Activated T-cell treated with anti-CD3 and anti-CD28 coated beads, Interleukin-2, amount 50 U/mL, for 4 hours (primary cell): ENCODE results near the gene HSF5. TPM values are rescaled to one million over a fixed set of nuclear protein-coding genes. Genes with fewer than 3 reads are reported as not detected.
A peak's percentile ranks its signal among the peaks of the same experiment; 100 is the strongest.
"Not testable (repeated sequence)": the region's sequence is repeated elsewhere in the genome, so short reads cannot be mapped to it uniquely, and the experiment has no call there.

Experiments used
- ATAC-seq, 2 donors: fragments of 200-7000 bp; cut with Tn5 transposase; one replicate each; pipeline ENCODE4 v1.10.0; 2021
- DNase-seq: peaks from one replicate; pipeline ENCODE4 v3.0.0-alpha.2; 2020
- H3K27me3 Mint-ChIP-seq: one replicate; pipeline ENCODE4 v1.8.0; 2021; ENCODE audit warnings: low read depth, mixed read lengths
- H3K36me3 Mint-ChIP-seq: one replicate; pipeline ENCODE4 v1.8.0; 2022; ENCODE audit warnings: mixed read lengths; ENCODE audit not compliant: insufficient read depth
- H3K4me1 Mint-ChIP-seq: one replicate; pipeline ENCODE4 v1.8.0; 2021; ENCODE audit warnings: low read depth, mixed read lengths
- H3K4me3 Mint-ChIP-seq: one replicate; pipeline ENCODE4 v1.8.0; 2021; ENCODE audit warnings: mild to moderate bottlenecking, moderate library complexity, mixed read lengths
- H3K9me3 Mint-ChIP-seq: one replicate; pipeline ENCODE4 v1.8.0; 2021; ENCODE audit warnings: mixed read lengths
- total RNA-seq, 3 donors: library from RNA; stranded (reverse); gene quantifications; one replicate each; pipeline ENCODE4 v1.2.1, GENCODE V29; 2021

Gene HSF5
- total RNA-seq, 3 donors from 2014 or later, result 4.4 to 5.1 (median 5.0) TPM

DNA sequence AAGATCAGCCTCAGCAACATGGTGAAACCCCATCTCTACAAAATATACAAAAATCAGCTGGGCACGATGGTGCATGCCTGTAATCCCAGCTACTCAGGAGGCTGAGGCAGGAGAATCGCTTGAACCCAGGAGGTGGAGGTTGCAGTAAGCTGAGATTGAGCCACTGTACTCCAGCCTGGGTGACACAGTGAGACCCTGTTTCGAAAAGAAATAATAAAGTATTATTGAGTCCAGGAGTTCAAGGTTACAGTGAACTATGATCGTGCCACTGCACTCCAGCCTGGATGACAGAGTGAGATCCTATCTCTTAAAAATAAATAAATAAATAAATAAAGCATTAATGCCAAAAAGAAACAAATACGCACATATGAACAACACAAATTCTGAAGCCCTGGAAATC lies 6.4 kb downstream of the HSF5 start:
- DNase-seq, H3K9me3 Mint-ChIP-seq, ATAC-seq, H3K36me3 Mint-ChIP-seq, H3K4me1 Mint-ChIP-seq, H3K4me3 Mint-ChIP-seq, H3K27me3 Mint-ChIP-seq: not testable (repeated sequence)

DNA sequence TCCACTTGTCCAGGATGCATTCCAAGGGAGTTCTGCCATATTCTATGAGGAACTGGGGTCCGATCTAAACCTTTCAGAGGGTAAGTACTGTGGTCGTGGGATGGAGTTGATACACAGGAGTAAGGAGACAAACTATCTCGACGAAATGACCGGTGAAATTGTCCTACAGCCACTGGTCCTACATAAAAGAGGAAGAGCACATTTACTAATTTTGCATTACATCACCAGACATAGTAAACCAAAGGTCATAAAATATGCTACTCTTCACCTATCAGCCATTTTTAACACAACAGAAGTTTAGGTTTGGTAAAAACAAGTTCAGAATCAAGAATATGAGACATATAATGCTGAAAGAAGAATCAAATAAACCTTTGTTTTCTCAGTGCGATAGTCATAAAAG lies 8.1 kb downstream of the HSF5 start:
- peaks cover 4% of the 10 kb centered on the region for H3K4me1 Mint-ChIP-seq
- H3K36me3 Mint-ChIP-seq, result peaks cover 12% of the 10 kb centered on the region
- no peak for ATAC-seq
- H3K9me3 Mint-ChIP-seq, result no peaks in the 10 kb centered on the region
- no peak for DNase-seq
- H3K27me3 Mint-ChIP-seq, result no peaks in the 10 kb centered on the region
- no peak overlapping the region for H3K4me3 Mint-ChIP-seq

DNA sequence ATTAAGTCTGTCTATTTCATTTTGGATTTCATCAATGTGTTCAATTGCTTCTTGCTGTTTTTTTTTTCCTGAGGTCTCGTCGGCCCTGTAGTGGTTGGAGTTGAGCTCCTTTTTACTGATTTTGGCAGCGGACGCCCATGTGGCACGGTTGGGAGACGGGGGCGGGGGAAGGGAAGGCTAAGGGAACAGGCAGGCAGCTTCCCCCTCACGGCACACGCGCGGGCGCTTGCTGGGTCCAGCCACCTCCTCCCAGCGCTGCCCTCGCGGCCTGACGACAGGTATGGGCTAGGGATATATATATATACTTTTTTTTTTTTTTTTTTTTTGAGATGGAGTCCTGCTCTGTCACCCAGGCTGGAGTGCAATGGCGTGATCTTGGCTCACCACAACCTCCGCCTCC lies 11.4 kb downstream of the HSF5 start:
- DNase-seq, result no peak
- no peak overlapping the region for H3K4me3 Mint-ChIP-seq
- H3K27me3 Mint-ChIP-seq, result no peaks in the 10 kb centered on the region
- peaks cover 12% of the 10 kb centered on the region for H3K36me3 Mint-ChIP-seq
- peaks cover 2% of the 10 kb centered on the region for H3K4me1 Mint-ChIP-seq
- no peak for ATAC-seq
- H3K9me3 Mint-ChIP-seq, result no peaks in the 10 kb centered on the region

DNA sequence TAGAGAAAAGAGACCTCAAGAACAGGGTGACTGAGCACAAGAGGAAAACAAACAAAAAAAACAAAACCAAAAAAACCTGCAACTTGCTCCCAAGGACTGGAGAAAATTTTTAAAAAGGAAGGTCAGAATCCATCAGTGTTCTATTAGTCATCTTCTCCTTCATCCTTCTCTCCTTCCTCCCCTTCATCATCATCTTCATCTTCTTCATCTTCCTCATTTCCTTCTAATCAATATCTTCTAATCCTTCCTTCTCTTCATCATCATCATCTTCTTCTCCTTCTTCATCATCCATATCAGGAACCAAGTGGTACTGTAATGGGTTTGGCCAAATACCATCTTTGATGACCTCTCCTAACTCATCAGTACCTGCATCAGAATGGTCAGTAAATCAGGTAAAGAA lies 12.2 kb downstream of the HSF5 start:
- Mint-ChIP-seq H3K27me3 (no peaks in the 10 kb centered on the region), H3K9me3 (no peaks in the 10 kb centered on the region), H3K4me3 (no peak overlapping the region), H3K36me3 (peaks cover 12% of the 10 kb centered on the region), H3K4me1 (peaks cover 2% of the 10 kb centered on the region)
- ATAC-seq (no peak), DNase-seq (no peak)

DNA sequence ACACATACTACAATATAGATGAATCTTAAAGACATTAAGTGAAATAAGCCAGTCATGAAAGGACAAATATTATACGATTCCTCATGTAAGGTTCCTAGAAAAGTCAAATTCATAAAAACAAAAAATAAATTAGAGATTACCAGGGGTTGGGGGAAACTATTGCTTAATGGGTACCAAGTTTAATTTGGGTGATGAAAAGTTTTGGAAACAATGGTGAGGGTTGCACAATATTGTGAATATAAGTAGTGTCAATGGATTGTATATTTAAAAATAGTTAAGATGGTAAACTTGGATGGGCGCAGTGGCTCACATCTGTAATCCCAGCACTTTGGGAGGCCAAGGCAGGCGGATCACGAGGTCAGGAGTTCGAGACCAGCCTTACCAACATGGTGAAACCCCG lies 17.9 kb downstream of the HSF5 start:
- Mint-ChIP-seq H3K27me3 (no peaks in the 10 kb centered on the region), H3K36me3 (no peaks in the 10 kb centered on the region), H3K4me1 (peaks cover 2% of the 10 kb centered on the region), H3K4me3 (no peak overlapping the region), H3K9me3 (no peaks in the 10 kb centered on the region)
- DNase-seq (no peak), ATAC-seq (no peak)

DNA sequence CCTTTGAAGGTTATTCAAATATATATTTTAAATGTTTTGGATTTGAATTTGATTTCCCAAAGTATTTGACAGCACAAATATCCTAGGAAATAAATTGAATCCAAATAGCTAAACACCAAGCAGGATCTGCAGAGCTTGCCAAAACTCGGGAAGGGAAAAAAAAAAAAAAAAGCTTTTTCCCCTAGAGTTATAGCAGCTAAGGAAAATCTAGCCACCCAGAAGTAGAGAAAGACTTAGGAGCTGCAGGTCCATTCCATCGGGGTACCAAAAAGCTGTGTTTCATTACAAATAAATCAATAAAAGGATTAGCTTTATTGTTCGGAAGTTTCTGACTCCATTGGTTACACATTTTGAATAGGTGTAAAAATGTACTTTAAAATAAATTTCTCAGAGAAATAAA lies 19.3 kb downstream of the HSF5 start:
- DNase-seq, result no peak
- Mint-ChIP-seq H3K4me3 (no peak overlapping the region), H3K36me3 (no peaks in the 10 kb centered on the region), H3K9me3 (no peaks in the 10 kb centered on the region), H3K4me1 (peaks cover 2% of the 10 kb centered on the region), H3K27me3 (no peaks in the 10 kb centered on the region)
- no peak for ATAC-seq

DNA sequence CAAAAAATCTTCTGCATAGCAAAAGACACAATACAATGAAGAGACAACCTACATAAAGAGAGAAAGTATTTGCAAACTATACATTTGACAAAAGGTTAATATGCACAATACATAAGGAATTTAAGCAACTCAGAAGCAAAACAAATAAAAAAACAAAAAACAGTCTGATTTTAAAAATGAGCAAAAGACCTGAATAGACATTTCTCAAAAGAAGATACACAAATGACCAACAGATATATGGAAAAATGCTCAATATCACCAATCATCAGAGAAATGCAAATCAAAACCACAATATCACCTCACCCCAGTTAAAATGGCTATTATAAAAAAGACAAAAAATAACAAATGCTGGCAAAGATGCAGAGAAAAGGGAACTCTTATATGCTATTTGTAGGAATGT lies 32.7 kb downstream of the HSF5 start:
- Mint-ChIP-seq H3K4me3 (no peak overlapping the region), H3K9me3 (no peaks in the 10 kb centered on the region), H3K36me3 (peaks cover 10% of the 10 kb centered on the region), H3K27me3 (no peaks in the 10 kb centered on the region), H3K4me1 (no peaks in the 10 kb centered on the region)
- ATAC-seq (no peak), DNase-seq (no peak)

DNA sequence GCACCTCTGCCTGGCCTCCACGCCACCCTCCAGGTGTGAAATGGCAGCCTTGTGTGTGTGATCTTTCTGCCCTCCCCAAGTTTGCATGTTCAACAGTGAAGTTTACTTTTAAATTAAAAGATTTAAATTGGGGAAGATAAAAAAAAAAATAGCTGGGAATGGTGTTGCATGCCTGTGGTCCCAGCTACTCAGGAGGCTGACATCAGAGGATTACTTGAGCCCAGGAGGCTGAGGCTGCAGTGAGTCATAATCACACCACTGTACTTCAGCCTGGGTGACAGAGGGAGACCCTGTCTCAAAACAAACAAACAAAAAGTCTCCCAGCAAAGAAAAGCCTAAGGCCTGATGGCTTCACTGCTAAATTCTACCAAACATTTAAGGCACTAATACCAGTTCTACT lies 35.5 kb downstream of the HSF5 start:
- ATAC-seq, result no peak
- Mint-ChIP-seq H3K4me3 (no peak overlapping the region), H3K9me3 (no peaks in the 10 kb centered on the region), H3K27me3 (no peaks in the 10 kb centered on the region), H3K36me3 (peaks cover 12% of the 10 kb centered on the region), H3K4me1 (no peaks in the 10 kb centered on the region)
- no peak for DNase-seq

DNA sequence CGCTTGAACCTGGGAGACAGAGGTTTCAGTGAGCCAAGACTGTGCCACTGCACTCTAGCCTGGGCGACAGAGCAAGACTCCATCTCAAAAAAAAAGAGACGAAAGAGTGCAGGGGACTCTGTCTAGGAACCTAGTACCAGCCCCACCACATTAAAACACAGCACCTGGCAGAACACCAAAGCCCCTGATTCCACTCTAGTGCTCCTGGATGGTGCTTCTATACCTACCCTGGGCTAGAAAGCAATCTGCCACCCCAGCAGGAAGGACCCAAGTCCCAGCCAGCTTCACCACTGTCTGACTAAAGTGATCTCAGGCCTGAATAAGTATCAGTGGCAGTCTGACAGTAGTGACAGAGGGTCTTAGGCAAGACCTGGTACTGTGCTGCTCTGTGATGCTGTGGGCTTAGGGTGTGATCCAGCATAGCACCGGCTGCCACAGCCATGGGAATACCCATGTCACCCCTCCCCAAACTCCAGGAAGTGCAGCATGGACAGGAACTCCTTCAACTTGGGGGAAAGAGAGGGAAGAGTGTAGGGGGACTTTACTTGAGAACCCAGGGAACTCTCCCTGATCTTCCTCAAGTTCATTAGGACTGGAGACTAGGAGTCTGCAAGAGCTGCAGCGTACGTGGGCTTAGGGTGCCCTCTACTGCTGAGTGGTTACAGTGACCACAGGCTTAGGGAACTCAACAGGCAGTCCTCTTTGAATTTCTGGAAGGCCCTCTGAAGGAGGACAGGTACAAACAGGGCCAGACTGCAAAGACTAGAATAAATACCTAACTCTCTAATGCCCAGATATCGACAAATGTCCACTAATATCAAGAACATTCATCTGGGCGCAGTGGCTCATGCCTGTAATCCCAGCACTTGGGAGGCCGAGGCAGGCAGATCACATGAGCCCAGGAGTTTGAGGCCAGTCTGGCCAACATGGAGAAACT lies 40.9 kb downstream of the HSF5 start:
- H3K4me3 Mint-ChIP-seq, result no peak overlapping the region
- ATAC-seq (peak; percentile 88), DNase-seq (peak; percentile 46)
- H3K36me3 Mint-ChIP-seq, result peaks cover 11% of the 10 kb centered on the region
- H3K27me3 Mint-ChIP-seq, result no peaks in the 10 kb centered on the region
- H3K9me3 Mint-ChIP-seq, result no peaks in the 10 kb centered on the region
- H3K4me1 Mint-ChIP-seq, result peaks cover 8% of the 10 kb centered on the region

DNA sequence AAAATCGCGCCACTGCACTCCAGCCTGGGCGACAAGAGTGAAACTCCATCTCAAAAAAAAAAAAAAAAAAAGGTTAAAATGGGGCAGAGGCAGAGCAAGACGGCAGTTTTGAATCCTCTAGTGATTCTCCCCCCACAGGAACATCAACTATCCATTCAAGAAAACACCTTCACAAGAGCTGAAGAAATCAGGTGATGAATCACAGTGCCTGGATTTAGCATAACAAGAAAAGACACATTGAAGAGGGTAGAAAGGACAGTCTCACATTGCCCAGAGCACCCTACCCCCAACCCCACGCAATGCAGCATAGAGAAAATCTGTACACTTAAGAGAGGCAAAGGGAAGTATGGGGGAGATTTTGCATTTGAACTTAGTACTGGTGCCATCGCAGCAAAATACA lies 42.1 kb downstream of the HSF5 start:
- peaks cover 9% of the 10 kb centered on the region for H3K36me3 Mint-ChIP-seq
- H3K4me3 Mint-ChIP-seq, result no peak overlapping the region
- H3K9me3 Mint-ChIP-seq, result no peaks in the 10 kb centered on the region
- no peaks in the 10 kb centered on the region for H3K27me3 Mint-ChIP-seq
- no peak for DNase-seq
- ATAC-seq, result no peak
- peaks cover 8% of the 10 kb centered on the region for H3K4me1 Mint-ChIP-seq

DNA sequence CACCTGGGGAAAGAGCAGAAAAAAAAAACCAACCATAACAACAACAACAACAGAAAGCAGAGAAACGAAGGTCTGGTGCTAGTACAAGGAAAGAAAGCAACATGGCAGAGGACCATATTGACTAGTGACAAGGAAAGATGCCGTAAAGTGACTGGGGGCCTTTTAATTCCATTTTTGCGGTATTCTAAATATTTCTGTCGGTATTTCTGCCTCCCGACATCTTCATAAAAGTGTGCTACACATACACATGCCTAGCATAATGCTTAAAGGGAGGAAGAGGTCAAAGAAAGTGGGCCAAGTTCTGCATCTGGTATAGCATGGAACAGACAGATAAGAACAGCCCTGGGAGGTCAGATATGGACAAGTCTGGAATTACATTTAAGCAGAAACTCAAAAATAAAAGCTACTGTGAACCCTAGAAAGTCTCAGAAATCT lies 51.4 kb downstream of the HSF5 start:
- ATAC-seq (no peak), DNase-seq (no peak)
- no peaks in the 10 kb centered on the region for H3K9me3 Mint-ChIP-seq
- no peak overlapping the region for H3K4me3 Mint-ChIP-seq
- H3K27me3 Mint-ChIP-seq, result no peaks in the 10 kb centered on the region
- no peaks in the 10 kb centered on the region for H3K4me1 Mint-ChIP-seq
- peaks cover 7% of the 10 kb centered on the region for H3K36me3 Mint-ChIP-seq

DNA sequence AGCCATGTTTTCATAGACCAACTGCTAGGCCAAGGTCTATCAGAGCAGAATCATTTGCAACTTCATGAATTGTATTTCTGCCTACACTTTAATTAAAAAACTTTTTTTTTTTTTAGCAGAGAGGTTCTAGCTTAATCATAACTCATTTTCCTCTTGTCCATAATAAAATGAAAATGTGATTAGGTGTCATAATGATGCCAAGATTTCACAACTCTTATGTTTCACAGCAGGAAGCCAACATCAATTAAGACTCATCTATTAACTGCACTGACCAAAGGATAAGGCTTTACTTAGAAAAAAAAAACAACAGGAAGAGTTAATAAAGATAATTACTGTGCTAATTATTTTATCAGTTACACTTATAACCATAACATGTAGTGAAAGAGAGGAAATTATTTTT lies 52.0 kb downstream of the HSF5 start:
- H3K27me3 Mint-ChIP-seq, result no peaks in the 10 kb centered on the region
- no peaks in the 10 kb centered on the region for H3K9me3 Mint-ChIP-seq
- peaks cover 7% of the 10 kb centered on the region for H3K36me3 Mint-ChIP-seq
- DNase-seq, result no peak
- no peak for ATAC-seq
- H3K4me3 Mint-ChIP-seq, result no peak overlapping the region
- H3K4me1 Mint-ChIP-seq, result no peaks in the 10 kb centered on the region

DNA sequence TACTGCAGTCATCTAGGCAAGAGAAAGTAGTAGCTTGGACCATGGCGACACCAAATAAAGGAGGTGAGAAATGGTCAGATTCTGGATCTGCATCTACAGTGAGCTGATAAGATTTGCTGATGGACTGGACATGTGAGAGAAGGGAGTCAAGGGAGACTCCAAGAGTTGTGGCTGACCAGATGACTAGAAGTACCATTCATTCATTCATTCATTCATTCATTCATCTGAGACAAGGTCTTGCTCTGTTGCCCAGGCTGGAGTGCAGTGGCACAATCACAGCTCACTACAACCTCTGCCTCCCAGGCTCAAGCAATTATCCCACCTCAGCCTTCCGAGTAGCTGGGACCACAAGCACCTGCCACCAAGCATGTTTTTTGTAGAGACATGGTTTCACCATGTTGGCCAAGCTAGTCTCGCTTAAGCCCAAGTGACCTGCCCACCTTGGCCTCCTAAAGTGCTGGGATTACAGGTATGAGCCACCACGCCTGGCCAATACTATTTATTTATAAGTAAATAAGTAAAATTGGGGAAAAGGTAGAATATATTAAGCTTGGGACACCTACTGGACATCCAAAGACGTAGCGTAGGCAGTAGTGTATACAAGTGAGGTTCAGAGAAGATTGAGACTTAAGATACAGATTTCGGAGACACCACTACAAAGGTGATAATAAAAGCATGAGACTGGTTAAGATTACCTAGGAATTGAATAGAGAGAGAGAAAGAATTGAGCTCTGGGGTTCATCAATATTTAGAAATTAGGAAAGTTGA lies 55.2 kb downstream of the HSF5 start:
- Mint-ChIP-seq H3K27me3 (no peaks in the 10 kb centered on the region), H3K4me1 (no peaks in the 10 kb centered on the region), H3K9me3 (no peaks in the 10 kb centered on the region), H3K36me3 (peaks cover 15% of the 10 kb centered on the region), H3K4me3 (no peak overlapping the region)
- DNase-seq (no peak), ATAC-seq (no peak)

DNA sequence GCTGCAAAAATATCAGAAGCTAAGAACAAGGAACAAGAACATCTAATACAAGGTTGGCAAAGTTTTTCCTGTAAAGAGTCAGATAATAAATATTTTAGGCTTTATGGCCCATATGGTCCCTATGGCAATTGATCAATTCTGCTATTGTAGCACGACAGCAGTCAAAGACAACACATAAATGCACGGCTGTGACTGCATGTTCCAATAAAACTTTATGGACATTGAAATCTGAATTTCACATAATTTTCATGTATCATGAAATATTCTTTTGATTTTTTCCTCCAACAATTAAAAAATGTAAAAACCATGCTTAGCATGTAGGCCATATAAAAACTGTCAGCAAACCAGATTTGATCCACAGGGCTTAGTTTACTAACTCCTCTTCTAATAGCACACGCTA lies 60.4 kb downstream of the HSF5 start:
- DNase-seq (no peak), ATAC-seq (no peak)
- Mint-ChIP-seq H3K27me3 (no peaks in the 10 kb centered on the region), H3K4me1 (no peaks in the 10 kb centered on the region), H3K36me3 (peaks cover 9% of the 10 kb centered on the region), H3K9me3 (no peaks in the 10 kb centered on the region), H3K4me3 (no peak overlapping the region)

DNA sequence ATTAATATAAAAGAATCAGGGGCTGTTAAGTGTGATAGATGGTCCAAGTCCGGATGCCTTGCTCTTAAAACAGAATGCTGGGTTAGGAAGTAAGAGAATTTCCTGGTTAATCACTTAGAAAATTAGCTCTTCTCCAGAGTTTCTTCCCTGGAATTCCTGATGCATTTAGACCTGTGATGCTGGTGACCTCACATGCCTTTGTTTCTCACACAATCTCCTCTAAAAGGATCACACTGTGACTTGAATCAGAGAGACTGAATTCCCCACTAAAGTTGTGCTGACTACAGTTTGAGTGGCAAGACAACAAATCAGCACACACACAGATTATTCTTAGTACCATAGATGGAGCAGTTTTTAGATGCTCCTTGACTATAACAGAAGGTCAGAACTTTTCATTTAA lies 66.5 kb downstream of the HSF5 start:
- no peak overlapping the region for H3K4me3 Mint-ChIP-seq
- no peak for DNase-seq
- peaks cover 2% of the 10 kb centered on the region for H3K36me3 Mint-ChIP-seq

More for the DNA sequence above, 66.5 kb downstream of the HSF5 start:
- no peak for ATAC-seq
- Mint-ChIP-seq H3K9me3 (no peaks in the 10 kb centered on the region), H3K4me1 (peaks cover 16% of the 10 kb centered on the region), H3K27me3 (no peaks in the 10 kb centered on the region)
